ENCODE measurements around the gene TMEM132D. TPM values are rescaled to one million over a fixed set of nuclear protein-coding genes. Genes with fewer than 3 reads are reported as not detected.
A peak's percentile ranks its signal among the peaks of the same experiment; 100 is the strongest.

TMEM132D gene
- total and polyA plus RNA-seq, 4 donors, result 0.01 to 0.14 (median 0.08) TPM

- 90% methylated on average over 5 of the region's 5 CpGs for WGBS
- TF ChIP-seq CTCF (IDR thresholded peaks at IDR 0.05; ENCODE audit: low read depth, low read length, missing input control), result no peak
- Histone ChIP-seq H3K27ac (ENCODE audit: low read depth in 1 of 2, low read length in 2 of 2) (no peak overlapping the region), H3K4me1 (ENCODE audit: control insufficient read depth in 4 of 4, insufficient read depth in 4 of 4, low read length in 3 of 4) (peaks cover 0 to 3% (median 1%) of the 10 kb centered on the region in 4 donors), H3K4me3 (ENCODE audit: low read depth in 1 of 3, low read length in 3 of 3) (no peak overlapping the region), H3K9ac (ENCODE audit: low read depth in 1 of 2, low read length in 2 of 2) (no peak overlapping the region), H3K36me3 (ENCODE audit: control insufficient read depth in 4 of 4, insufficient read depth in 3 of 4, low read depth in 1 of 4, low read length in 3 of 4) (no peaks in the 10 kb centered on the region), H3K27me3 (ENCODE audit: control insufficient read depth in 4 of 4, insufficient read depth in 4 of 4, low read length in 3 of 4) (no peaks in the 10 kb centered on the region), H3K9me3 (ENCODE audit: control insufficient read depth in 4 of 4, low read length in 3 of 4) (peaks cover 0 to under 1% (median 0%) of the 10 kb centered on the region in 4 donors)
- no peak for DNase-seq (ENCODE audit: low spot score)
Observed at GRCh38 chr12:129101404-129101803, 802.4 kb downstream of the TMEM132D start.

- Histone ChIP-seq H3K9ac (ENCODE audit: low read depth in 1 of 2, low read length in 2 of 2) (no peak overlapping the region), H3K27ac (ENCODE audit: low read depth in 1 of 2, low read length in 2 of 2) (no peak overlapping the region), H3K4me1 (ENCODE audit: control insufficient read depth in 4 of 4, insufficient read depth in 4 of 4, low read length in 3 of 4) (peaks cover 0 to 3% (median 1%) of the 10 kb centered on the region in 4 donors), H3K4me3 (ENCODE audit: low read depth in 1 of 3, low read length in 3 of 3) (no peak overlapping the region), H3K27me3 (ENCODE audit: control insufficient read depth in 4 of 4, insufficient read depth in 4 of 4, low read length in 3 of 4) (no peaks in the 10 kb centered on the region), H3K36me3 (ENCODE audit: control insufficient read depth in 4 of 4, insufficient read depth in 3 of 4, low read depth in 1 of 4, low read length in 3 of 4) (no peaks in the 10 kb centered on the region), H3K9me3 (ENCODE audit: control insufficient read depth in 4 of 4, low read length in 3 of 4) (no peaks in the 10 kb centered on the region)
- TF ChIP-seq REST (IDR thresholded peaks at IDR 0.05) (no peak), HNF4A (conservative IDR thresholded peaks at IDR 0.05) (peak in 1 of 2 donors; percentile 27), FOXA2 (IDR thresholded peaks at IDR 0.05) (no peak), MAX (IDR thresholded peaks at IDR 0.05) (no peak), FOXA1 (IDR thresholded peaks at IDR 0.05) (no peak)
- WGBS, result 59% methylated on average over 3 of the region's 3 CpGs
- no peak for DNase-seq (ENCODE audit: low spot score)
Observed at GRCh38 chr12:129097451-129097850, 806.4 kb downstream of the TMEM132D start.

- Histone ChIP-seq H3K4me1 (ENCODE audit: control insufficient read depth in 4 of 4, insufficient read depth in 4 of 4, low read length in 3 of 4) (peaks cover 0 to 3% (median 1%) of the 10 kb centered on the region in 4 donors), H3K4me3 (ENCODE audit: low read depth in 1 of 3, low read length in 3 of 3) (no peak overlapping the region), H3K27me3 (ENCODE audit: control insufficient read depth in 4 of 4, insufficient read depth in 4 of 4, low read length in 3 of 4) (no peaks in the 10 kb centered on the region), H3K36me3 (ENCODE audit: control insufficient read depth in 4 of 4, insufficient read depth in 3 of 4, low read depth in 1 of 4, low read length in 3 of 4) (no peaks in the 10 kb centered on the region), H3K9me3 (ENCODE audit: control insufficient read depth in 4 of 4, low read length in 3 of 4) (no peaks in the 10 kb centered on the region), H3K27ac (ENCODE audit: low read depth in 1 of 2, low read length in 2 of 2) (no peak overlapping the region), H3K9ac (ENCODE audit: low read depth in 1 of 2, low read length in 2 of 2) (no peak overlapping the region)
- WGBS, result 88% methylated on average over 7 of the region's 7 CpGs
- no peak for DNase-seq (ENCODE audit: low spot score)
- TF ChIP-seq TAF1 (conservative IDR thresholded peaks at IDR 0.05) (no peak), RXRA (IDR thresholded peaks at IDR 0.05) (no peak), MAX (IDR thresholded peaks at IDR 0.05) (no peak), JUND (IDR thresholded peaks at IDR 0.05) (no peak), FOXA2 (IDR thresholded peaks at IDR 0.05) (no peak), ATF3 (IDR thresholded peaks at IDR 0.05) (no peak), CTCF (IDR thresholded peaks at IDR 0.05; ENCODE audit: low read depth, low read length, missing input control) (no peak), HNF4A (conservative IDR thresholded peaks at IDR 0.05) (no peak), ZBTB33 (IDR thresholded peaks at IDR 0.05) (no peak), REST (IDR thresholded peaks at IDR 0.05) (no peak), HNF4G (IDR thresholded peaks at IDR 0.05) (no peak)
Observed at GRCh38 chr12:129096968-129097367, 806.9 kb downstream of the TMEM132D start.

Data from liver (tissue), 9 donors.